ENCODE data around the gene DRG2. TPM values are rescaled to one million over a fixed set of nuclear protein-coding genes. Genes with fewer than 3 reads are reported as not detected.

DRG2 gene
- polyA plus RNA-seq, 1 of the 3 experiments (the other 2 are of a cell fraction): 39.9 TPM

- Histone ChIP-seq H3K4me3 (ENCODE audit: low read depth in 2 of 2, low read length in 1 of 2) (no peak overlapping the region), H3K4me1 (ENCODE audit: control insufficient read depth in 1 of 2, insufficient read depth in 2 of 2, low read depth in 1 of 2, low read length in 1 of 2) (peaks cover 0 to 8% of the 10 kb centered on the region in 2 experiments; a peak in 1 of 4 replicates), H3K27me3 (ENCODE audit: insufficient read depth) (no peaks in the 10 kb centered on the region), H3K4me2 (no peak overlapping the region), H3K9ac (no peak overlapping the region), H3K9me3 (no peaks in the 10 kb centered on the region), H3K27ac (ENCODE audit: low read depth in 2 of 2, low read length in 1 of 2) (no peak overlapping the region), H3F3A (replicated peaks; ENCODE audit: insufficient read depth) (no peaks in the 10 kb centered on the region), H3K79me2 (ENCODE audit: insufficient read depth) (no peaks in the 10 kb centered on the region), H4K20me1 (ENCODE audit: insufficient read depth) (no peaks in the 10 kb centered on the region), H3K9me2 (no peaks in the 10 kb centered on the region), H2AFZ (ENCODE audit: low read depth) (no peak overlapping the region), H3K36me3 (replicated peaks in 1 of 2; ENCODE audit: control insufficient read depth in 1 of 2, insufficient read depth in 2 of 2, low read length in 1 of 2) (no peaks in the 10 kb centered on the region)
- POLR2A ChIA-PET: no interaction called here
- TF ChIP-seq RAD21 (IDR thresholded peaks at IDR 0.05; ENCODE audit: low read length) (0 out of 2 replicates have a peak, but pooled peaks have one; percentile 4), CTCF (IDR thresholded peaks at IDR 0.05) (peak; percentile 44), ZBTB33 (IDR thresholded peaks at IDR 0.05; ENCODE audit: borderline replicate concordance, low read depth) (no peak), USF2 (IDR thresholded peaks at IDR 0.05; ENCODE audit: borderline replicate concordance, low read depth, low read length) (no peak), EZH2phosphoT487 (IDR thresholded peaks at IDR 0.05; ENCODE audit: borderline replicate concordance, low read depth) (no peak)
- WGBS (ENCODE audit: low lambda C conversion rate): 52% methylated on average over 9 of the region's 18 CpGs
- DNase-seq: no peak
- CTCF ChIA-PET: interaction anchor here (0.9 to 4.3 kb wide), 9 partner anchors 7 to 74 kb away, joined by 3 to 25 read pairs (median 6); partner anchors contain the start of gene ALKBH5
Measured at GRCh38 chr17:18143044-18143936, 55.5 kb downstream of the DRG2 start.

- no peaks in the 10 kb centered on the region for H3K27me3 ChIP-seq (ENCODE audit: insufficient read depth)
- WGBS (ENCODE audit: low lambda C conversion rate): 63% methylated on average over 4 of the region's 4 CpGs
- CTCF ChIA-PET: interaction anchor here (0.9 to 1.8 kb wide), 6 partner anchors 9 to 73 kb away, joined by 4 to 6 read pairs (median 4); partner anchors contain the start of gene ALKBH5
- H3K9me3 ChIP-seq: no peaks in the 10 kb centered on the region
- H3K9ac ChIP-seq: no peak overlapping the region
- H3K4me2 ChIP-seq: no peak overlapping the region
- H3K79me2 ChIP-seq (ENCODE audit: insufficient read depth): no peaks in the 10 kb centered on the region
- no peaks in the 10 kb centered on the region for H3F3A ChIP-seq (replicated peaks; ENCODE audit: insufficient read depth)
- H3K4me3 ChIP-seq (ENCODE audit: low read depth in 2 of 2, low read length in 1 of 2): no peak overlapping the region
- H4K20me1 ChIP-seq (ENCODE audit: insufficient read depth): no peaks in the 10 kb centered on the region
- H3K36me3 ChIP-seq (replicated peaks in 1 of 2; ENCODE audit: control insufficient read depth in 1 of 2, insufficient read depth in 2 of 2, low read length in 1 of 2): no peaks in the 10 kb centered on the region
- H2AFZ ChIP-seq (ENCODE audit: low read depth): no peak overlapping the region
- DNase-seq: no peak
- peaks cover 0 to 8% of the 10 kb centered on the region in 2 experiments; a peak in 1 of 4 replicates for H3K4me1 ChIP-seq (ENCODE audit: control insufficient read depth in 1 of 2, insufficient read depth in 2 of 2, low read depth in 1 of 2, low read length in 1 of 2)
- H3K9me2 ChIP-seq: no peaks in the 10 kb centered on the region
- H3K27ac ChIP-seq (ENCODE audit: low read depth in 2 of 2, low read length in 1 of 2): no peak overlapping the region
- POLR2A ChIA-PET: no interaction called here
- TF ChIP-seq FOXM1 (IDR thresholded peaks at IDR 0.05; ENCODE audit: low read depth): no peak
- no peak for TF ChIP-seq GATA2 (CRISPR knock-in tag; IDR thresholded peaks at IDR 0.05)
- TF ChIP-seq FOSL2 (IDR thresholded peaks at IDR 0.05; ENCODE audit: borderline replicate concordance, low read depth): no peak
- TF ChIP-seq RXRA (IDR thresholded peaks at IDR 0.05; ENCODE audit: borderline replicate concordance, low read depth): no peak
- TF ChIP-seq MXI1 (IDR thresholded peaks at IDR 0.05; ENCODE audit: low read depth, low read length): no peak
- TF ChIP-seq USF2 (IDR thresholded peaks at IDR 0.05; ENCODE audit: borderline replicate concordance, low read depth, low read length): no peak
- no peak for TF ChIP-seq JUND (IDR thresholded peaks at IDR 0.05)
- no peak for TF ChIP-seq PBX3 (IDR thresholded peaks at IDR 0.05)
- TF ChIP-seq IRF3 (IDR thresholded peaks at IDR 0.05; ENCODE audit: low read depth, low read length): no peak
- no peak for TF ChIP-seq TCF12 (IDR thresholded peaks at IDR 0.05)
- no peak for TF ChIP-seq SMC3 (IDR thresholded peaks at IDR 0.05; ENCODE audit: low read depth, low read length)
- no peak for TF ChIP-seq POLR2AphosphoS5 (IDR thresholded peaks at IDR 0.05; ENCODE audit: low read depth, low read length)
- no peak for TF ChIP-seq YY1 (IDR thresholded peaks at IDR 0.05; ENCODE audit: low read depth)
- no peak for TF ChIP-seq ELF1 (IDR thresholded peaks at IDR 0.05)
- TF ChIP-seq NFIC (IDR thresholded peaks at IDR 0.05; ENCODE audit: borderline replicate concordance): no peak
Measured at GRCh38 chr17:18144261-18144660, 56.5 kb downstream of the DRG2 start.
